ENCODE data around the gene MYO3A. TPM values are rescaled to one million over a fixed set of nuclear protein-coding genes. Genes with fewer than 3 reads are reported as not detected.
"Not testable (repeated sequence)": the region's sequence is repeated elsewhere in the genome, so short reads cannot be mapped to it uniquely, and the experiment has no call there.

The MYO3A gene
- total RNA-seq, 2 donors from 2014 or later, result 33.9 to 37.6 TPM

GRCh38 chr10:26057466-26057865 is 123.4 kb downstream of the MYO3A start:
- H3K4me3 Mint-ChIP-seq, result no peak overlapping the region
- Histone ChIP-seq H3K4me1 (ENCODE audit: control insufficient read depth, insufficient read depth, low read length) (no peaks in the 10 kb centered on the region), H3K9ac (ENCODE audit: extremely low read depth, low read length, poor library complexity, severe bottlenecking) (no peak overlapping the region), H3K27ac (ENCODE audit: low read depth, low read length) (no peak overlapping the region), H3K27me3 (ENCODE audit: control insufficient read depth, insufficient read depth, low read length, poor library complexity, severe bottlenecking) (no peaks in the 10 kb centered on the region), H3K36me3 (ENCODE audit: control insufficient read depth, insufficient read depth, low read length) (peaks cover 16% of the 10 kb centered on the region), H3K4me3 (ENCODE audit: low read length) (no peak overlapping the region), H3K9me3 (ENCODE audit: control insufficient read depth, low read length) (peaks cover 10% of the 10 kb centered on the region)
- H3K36me3 Mint-ChIP-seq (ENCODE audit: low read depth), result peaks cover 33% of the 10 kb centered on the region
- no peaks in the 10 kb centered on the region for H3K27me3 Mint-ChIP-seq (ENCODE audit: insufficient read depth)
- no peak for DNase-seq
- no peak overlapping the region for H3K27ac Mint-ChIP-seq
- 88 to 95% methylated on average over 1 of the region's 1 CpG for WGBS, 2 experiments (ENCODE audit: insufficient coverage in 1 of 2, insufficient read length in 1 of 2)
- peaks cover 6% of the 10 kb centered on the region for H3K9me3 Mint-ChIP-seq
- TF ChIP-seq CTCF (conservative IDR thresholded peaks at IDR 0.05), result no peak
- peaks cover under 1% of the 10 kb centered on the region for H3K4me1 Mint-ChIP-seq

DNA sequence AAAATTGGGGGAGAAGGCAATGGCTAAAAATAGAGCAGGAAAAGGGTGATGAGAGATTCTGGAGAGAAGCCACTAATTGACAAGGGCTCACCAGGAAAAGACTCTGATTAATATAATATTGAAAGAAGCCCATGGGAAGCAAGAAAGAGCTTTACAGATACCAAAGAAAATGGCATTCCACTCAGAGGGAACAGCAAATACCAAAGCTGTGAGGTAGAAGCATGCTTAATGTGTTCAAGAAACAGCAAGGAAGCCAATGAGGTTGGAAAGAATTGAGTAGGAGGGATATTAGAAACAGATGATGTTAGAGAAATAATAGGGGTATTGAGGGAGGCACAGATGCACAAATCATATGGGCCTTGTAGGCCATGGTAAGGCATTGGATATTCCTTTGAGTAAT is 130.1 kb downstream of the MYO3A start:
- Mint-ChIP-seq H3K36me3 (ENCODE audit: low read depth) (peaks cover 5% of the 10 kb centered on the region), H3K4me1 (no peaks in the 10 kb centered on the region), H3K27me3 (ENCODE audit: insufficient read depth) (no peaks in the 10 kb centered on the region), H3K4me3 (no peak overlapping the region), H3K9me3 (no peaks in the 10 kb centered on the region), H3K27ac (no peak overlapping the region)
- no peak for DNase-seq
- no peak overlapping the region for H3K27ac ChIP-seq (ENCODE audit: low read depth, low read length)
- no peaks in the 10 kb centered on the region for H3K9me3 ChIP-seq (ENCODE audit: control insufficient read depth, low read length)
- H3K4me1 ChIP-seq (ENCODE audit: control insufficient read depth, insufficient read depth, low read length), result no peaks in the 10 kb centered on the region
- no peak overlapping the region for H3K4me3 ChIP-seq (ENCODE audit: low read length)
- TF ChIP-seq CTCF (conservative IDR thresholded peaks at IDR 0.05), result no peak
- H3K27me3 ChIP-seq (ENCODE audit: control insufficient read depth, insufficient read depth, low read length, poor library complexity, severe bottlenecking), result no peaks in the 10 kb centered on the region
- no peak overlapping the region for H3K9ac ChIP-seq (ENCODE audit: extremely low read depth, low read length, poor library complexity, severe bottlenecking)
- H3K36me3 ChIP-seq (ENCODE audit: control insufficient read depth, insufficient read depth, low read length), result peaks cover 8% of the 10 kb centered on the region

GRCh38 chr10:26067680-26068079 is 133.7 kb downstream of the MYO3A start:
- Histone ChIP-seq H3K27ac (ENCODE audit: low read depth, low read length) (no peak overlapping the region), H3K4me3 (ENCODE audit: low read length) (no peak overlapping the region), H3K9ac (ENCODE audit: extremely low read depth, low read length, poor library complexity, severe bottlenecking) (no peak overlapping the region), H3K27me3 (ENCODE audit: control insufficient read depth, insufficient read depth, low read length, poor library complexity, severe bottlenecking) (no peaks in the 10 kb centered on the region), H3K4me1 (ENCODE audit: control insufficient read depth, insufficient read depth, low read length) (no peaks in the 10 kb centered on the region), H3K36me3 (ENCODE audit: control insufficient read depth, insufficient read depth, low read length) (peaks cover 38% of the 10 kb centered on the region), H3K9me3 (ENCODE audit: control insufficient read depth, low read length) (no peaks in the 10 kb centered on the region)
- no peak for DNase-seq
- H3K27me3 Mint-ChIP-seq (ENCODE audit: insufficient read depth), result no peaks in the 10 kb centered on the region
- H3K4me1 Mint-ChIP-seq, result no peaks in the 10 kb centered on the region
- no peak for TF ChIP-seq CTCF (conservative IDR thresholded peaks at IDR 0.05)
- H3K27ac Mint-ChIP-seq, result no peak overlapping the region
- peaks cover 16% of the 10 kb centered on the region for H3K36me3 Mint-ChIP-seq (ENCODE audit: low read depth)
- 96 to 100% methylated on average over 1 of the region's 1 CpG for WGBS, 2 experiments (ENCODE audit: insufficient coverage in 1 of 2, insufficient read length in 1 of 2)
- no peaks in the 10 kb centered on the region for H3K9me3 Mint-ChIP-seq
- no peak overlapping the region for H3K4me3 Mint-ChIP-seq

GRCh38 chr10:26080971-26081370 is 146.9 kb downstream of the MYO3A start:
- WGBS, 2 experiments (ENCODE audit: insufficient coverage in 1 of 2, insufficient read length in 1 of 2), result 73% methylated on average over 5 of the region's 7 CpGs; no CpG with 5 or more reads in 1 of the 2 experiments
- H3K27ac Mint-ChIP-seq, result peak overlapping the region; percentile 66
- H3K4me3 Mint-ChIP-seq; H3K4me1 ChIP-seq (ENCODE audit: control insufficient read depth, insufficient read depth, low read length); H3K4me3 ChIP-seq (ENCODE audit: low read length); H3K27me3 Mint-ChIP-seq (ENCODE audit: insufficient read depth); H3K27me3 ChIP-seq (ENCODE audit: control insufficient read depth, insufficient read depth, low read length, poor library complexity, severe bottlenecking); H3K36me3 ChIP-seq (ENCODE audit: control insufficient read depth, insufficient read depth, low read length); H3K27ac ChIP-seq (ENCODE audit: low read depth, low read length); H3K9ac ChIP-seq (ENCODE audit: extremely low read depth, low read length, poor library complexity, severe bottlenecking): not testable (repeated sequence)
- H3K9me3 Mint-ChIP-seq, result peaks cover 24% of the 10 kb centered on the region
- peaks cover 43% of the 10 kb centered on the region for H3K36me3 Mint-ChIP-seq (ENCODE audit: low read depth)
- H3K4me1 Mint-ChIP-seq, result peaks cover 14% of the 10 kb centered on the region
- DNase-seq, result peak; percentile 45
- H3K9me3 ChIP-seq (ENCODE audit: control insufficient read depth, low read length), result peaks cover 19% of the 10 kb centered on the region

Measured in endodermal cell (in vitro differentiated cells).